Measurements from ENCODE around the gene PCDH9. TPM values are rescaled to one million over a fixed set of nuclear protein-coding genes. Genes with fewer than 3 reads are reported as not detected.
A peak's percentile ranks its signal among the peaks of the same experiment; 100 is the strongest.

PCDH9 gene
- total and polyA plus RNA-seq, 2 of the 4 experiments (the other 2 are of a cell fraction) = 2.2 to 10.2 TPM

DNA sequence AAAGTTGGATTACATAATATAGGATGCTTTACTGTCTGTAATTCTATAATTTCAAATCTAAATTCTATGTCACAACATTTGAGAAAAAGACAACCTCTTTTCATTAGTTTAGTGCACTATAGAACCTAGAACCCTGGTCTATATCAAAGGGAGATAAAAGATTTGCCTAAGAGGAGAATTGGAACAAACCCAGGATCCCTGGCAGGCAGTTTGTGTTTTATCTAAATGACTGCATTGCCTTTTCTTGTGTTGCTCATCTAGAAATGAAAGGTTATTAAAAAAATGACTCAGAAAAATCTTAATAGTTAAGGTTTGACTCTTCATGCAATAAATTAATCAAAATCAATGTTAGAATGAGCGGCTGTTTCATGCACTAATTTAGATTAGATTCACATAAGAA lies 96.7 kb downstream of the PCDH9 start:
- DNase-seq (peak; percentile 23), ATAC-seq (ENCODE audit: low read depth) (no peak)
- Histone ChIP-seq H3K9me1 (ENCODE audit: insufficient read depth, low read length) (no peaks in the 10 kb centered on the region), H3K23ac (ENCODE audit: low read depth, low read length) (no peak overlapping the region), H3K27ac (ENCODE audit: insufficient read depth, low read length) (no peak overlapping the region), H4K91ac (ENCODE audit: insufficient read depth, low read depth, low read length) (no peak overlapping the region), H2AFZ (replicated peaks; ENCODE audit: low read length, poor library complexity) (no peak overlapping the region), H3K4me1 (ENCODE audit: control insufficient read depth, insufficient read depth, low read length) (no peaks in the 10 kb centered on the region), H3K4me2 (ENCODE audit: low read depth, low read length) (no peak overlapping the region), H2BK15ac (ENCODE audit: low read depth, low read length) (no peak overlapping the region), H3K4ac (ENCODE audit: low read depth, low read length) (no peak overlapping the region), H2AK5ac (ENCODE audit: low read depth, low read length) (no peak overlapping the region), H3K4me3 (ENCODE audit: insufficient read depth, low read depth, low read length) (no peak overlapping the region), H3K36me3 (ENCODE audit: control insufficient read depth, insufficient read depth, low read length) (no peaks in the 10 kb centered on the region), H2BK20ac (ENCODE audit: low read depth, low read length) (no peak overlapping the region), H3K14ac (replicated peaks; ENCODE audit: low read depth, low read length) (no peak overlapping the region), H4K20me1 (ENCODE audit: insufficient read depth, low read length) (no peaks in the 10 kb centered on the region), H3K18ac (ENCODE audit: low read depth, low read length) (no peak overlapping the region), H3K79me1 (ENCODE audit: low read depth in 1 of 2, low read length in 2 of 2) (no peaks in the 10 kb centered on the region), H3K9me3 (ENCODE audit: control insufficient read depth, insufficient read depth, low read length) (no peaks in the 10 kb centered on the region), H2AK9ac (replicated peaks; ENCODE audit: low read depth, low read length, poor library complexity) (no peak overlapping the region), H2BK5ac (ENCODE audit: low read depth, low read length, poor library complexity, severe bottlenecking) (no peak overlapping the region), H3K9ac (ENCODE audit: low read depth, low read length) (no peak overlapping the region), H3K27me3 (ENCODE audit: control insufficient read depth, insufficient read depth, low read length) (no peaks in the 10 kb centered on the region), H4K8ac (ENCODE audit: low read depth in 2 of 2, low read length in 2 of 2) (no peak overlapping the region), H2BK120ac (ENCODE audit: low read depth, low read length) (no peak overlapping the region), H4K5ac (ENCODE audit: low read depth, low read length) (no peak overlapping the region), H3K56ac (ENCODE audit: extremely low read depth, insufficient read depth, low read length) (no peak overlapping the region)
- BruUV-seq (replicated peaks) = no TSS peak
- POLR2A ChIA-PET (ENCODE audit: unreplicated experiment) = no interaction called here
- CTCF ChIA-PET = no interaction called here
- no peak for TF ChIP-seq RAD21 (IDR thresholded peaks at IDR 0.05; ENCODE audit: low read length)
- TF ChIP-seq SMC3 (IDR thresholded peaks at IDR 0.05; ENCODE audit: low read depth, low read length) = no peak
- TF ChIP-seq MAFK (IDR thresholded peaks at IDR 0.05; ENCODE audit: low read depth, low read length) = no peak
- no peak for TF ChIP-seq MXI1 (IDR thresholded peaks at IDR 0.05; ENCODE audit: borderline replicate concordance, low read depth, low read length)
- no peak for TF ChIP-seq FOS (IDR thresholded peaks at IDR 0.05; ENCODE audit: low read depth, low read length)
- no peak for TF ChIP-seq RCOR1 (IDR thresholded peaks at IDR 0.05; ENCODE audit: insufficient replicate concordance, low read length)
- no peak for TF ChIP-seq CEBPB (IDR thresholded peaks at IDR 0.05; ENCODE audit: low read depth, low read length)
- TF ChIP-seq NFE2L2 (IDR thresholded peaks at IDR 0.05; ENCODE audit: low read depth, low read length) = no peak
- no peak for TF ChIP-seq CHD1 (IDR thresholded peaks at IDR 0.05; ENCODE audit: low read depth, low read length)
- TF ChIP-seq RFX5 (IDR thresholded peaks at IDR 0.05; ENCODE audit: low read depth, low read length) = no peak
- TF ChIP-seq USF2 (IDR thresholded peaks at IDR 0.05; ENCODE audit: low read depth, low read length) = no peak
- TF ChIP-seq BHLHE40 (IDR thresholded peaks at IDR 0.05; ENCODE audit: low read depth, low read length) = no peak
- TF ChIP-seq CTCF (conservative IDR thresholded peaks at IDR 0.05; ENCODE audit: low read depth, low read length) = no peak
- no peak for TF ChIP-seq POLR2A (IDR thresholded peaks at IDR 0.05; ENCODE audit: low read depth, low read length)
- intact Hi-C loops (cut with micrococcal nuclease) (no loop called here), in situ Hi-C loops (cut with MboI; ENCODE audit: low sequenced_read_pairs) (no loop called here), dilution Hi-C loops (cut with HindIII; ENCODE audit: low sequenced_read_pairs, unreplicated experiment) (no loop called here)
- WGBS, 2 experiments (ENCODE audit: extremely low coverage in 2 of 2, insufficient read length in 1 of 2) = no CpG with 5 or more reads among the region's 1 CpG

Data from IMR-90 (cell line).